Activated B cell treated with CpG ODN at 0.5 μM for 24 hours (primary cell): ENCODE data around the gene WNT5B. TPM values are rescaled to one million over a fixed set of nuclear protein-coding genes. Genes with fewer than 3 reads are reported as not detected.

Experiments used
- ATAC-seq: fragments of 200-7000 bp; cut with Tn5 transposase; one replicate; pipeline ENCODE4 v1.10.0; 2021; ENCODE audit warnings: low read depth, mild to moderate bottlenecking, moderate library complexity
- CTCF ChIA-PET: fragments of 350-600 bp; sonication (Branson Sonifier 250); formaldehyde crosslinking; loops from one replicate; lab custom pipeline; 2021; ENCODE audit warnings: antibody characterized with exemption; lab: Charles Lee
- POLR2A ChIA-PET: fragments of 350-600 bp; sonication (Branson Sonifier 250); formaldehyde crosslinking; loops from one replicate; lab custom pipeline; 2021; ENCODE audit warnings: antibody characterized with exemption; lab: Charles Lee
- DNase-seq: peaks from one replicate; pipeline ENCODE4 v3.0.0; 2022
- H3K27ac Mint-ChIP-seq: one replicate; pipeline ENCODE4 v1.8.0; 2020; ENCODE audit warnings: mixed read lengths
- H3K27me3 Mint-ChIP-seq: one replicate; pipeline ENCODE4 v1.8.0; 2021; ENCODE audit warnings: mixed read lengths
- H3K36me3 Mint-ChIP-seq: one replicate; pipeline ENCODE4 v1.8.0; 2021; ENCODE audit warnings: low read depth, mixed read lengths
- H3K4me1 Mint-ChIP-seq: one replicate; pipeline ENCODE4 v1.8.0; 2021; ENCODE audit warnings: mixed read lengths
- H3K4me3 Mint-ChIP-seq: one replicate; pipeline ENCODE4 v1.8.0; 2020; ENCODE audit warnings: mild to moderate bottlenecking, mixed read lengths
- H3K9me3 Mint-ChIP-seq: one replicate; pipeline ENCODE4 v1.8.0; 2020; ENCODE audit warnings: mixed read lengths
- CTCF ChIP-seq: fragments of 200-600 bp; IDR thresholded peaks from one replicate; pipeline ENCODE4 v1.8.0; 2022; ENCODE audit warnings: antibody characterized with exemption, mild to moderate bottlenecking
- intact Hi-C: fragments of 100-400 bp; cut with micrococcal nuclease; formaldehyde crosslinking; loops from one replicate; pipeline ENCODE4 v1.15.1; 2024
- total RNA-seq: library from RNA; stranded (reverse); gene quantifications from 2 replicates; pipeline ENCODE4 v1.2.3, GENCODE V29; 2022

Gene WNT5B
- total RNA-seq, 1 donor from 2014 or later, result 1.0 TPM

- CTCF ChIA-PET, result interaction anchor here (0.7 to 5.4 kb wide), 15 partner anchors 11 to 694 kb away, joined by 3 to 53 read pairs (median 7); partner anchors contain the start of gene FBXL14
- no peak for TF ChIP-seq CTCF
- Mint-ChIP-seq H3K4me3 (no peak overlapping the region), H3K27ac (no peak overlapping the region), H3K9me3 (no peaks in the 10 kb centered on the region), H3K36me3 (peaks cover 4% of the 10 kb centered on the region), H3K4me1 (peaks cover 44% of the 10 kb centered on the region), H3K27me3 (no peaks in the 10 kb centered on the region)
- intact Hi-C loops, result loop anchor here (2.0 to 5.0 kb wide), 2 partner anchors 22 to 1217 kb away; partner anchors contain the start of gene KDM5A
- POLR2A ChIA-PET, result interaction anchor here (1.9 to 2.2 kb wide), 3 partner anchors 11 to 487 kb away, joined by 5 to 15 read pairs (median 5); partner anchors contain the start of gene ADIPOR2
- no peak for DNase-seq
- ATAC-seq, result no peak
Observed at GRCh38 chr12:1604464-1604863, 24.6 kb upstream of the WNT5B start.

- H3K27ac Mint-ChIP-seq, result peak overlapping the region; percentile 78
- H3K9me3 Mint-ChIP-seq, result no peaks in the 10 kb centered on the region
- H3K4me3 Mint-ChIP-seq, result peak overlapping the region; percentile 91
- H3K4me1 Mint-ChIP-seq, result peaks cover 44% of the 10 kb centered on the region
- no peaks in the 10 kb centered on the region for H3K27me3 Mint-ChIP-seq
- intact Hi-C loops, result loop anchor here (1.0 to 2.0 kb wide), 3 partner anchors 13 to 487 kb away; no protein-coding TSS in a partner anchor
- peaks cover 4% of the 10 kb centered on the region for H3K36me3 Mint-ChIP-seq
- POLR2A ChIA-PET, result interaction anchor here (1.0 to 2.2 kb wide), 5 partner anchors 10 to 488 kb away, joined by 3 to 15 read pairs (median 5); partner anchors contain the start of genes ADIPOR2 and FBXL14
- ATAC-seq, result peak; percentile 55
- peak; percentile 31 for DNase-seq
- CTCF ChIA-PET, result interaction anchor here (0.7 to 2.2 kb wide), 13 partner anchors 12 to 695 kb away, joined by 3 to 53 read pairs (median 4); no protein-coding TSS in a partner anchor
- TF ChIP-seq CTCF, result no peak
Observed at GRCh38 chr12:1605129-1606020, 23.7 kb upstream of the WNT5B start.

GRCh38 chr12:1606021-1606622, 22.9 kb upstream of the WNT5B start:
- peak; percentile 60 for DNase-seq
- CTCF ChIA-PET, result interaction anchor here (0.5 to 2.2 kb wide), 8 partner anchors 13 to 1030 kb away, joined by 3 to 53 read pairs (median 4); partner anchors contain the start of gene RAD52
- ATAC-seq, result peak; percentile 66
- POLR2A ChIA-PET, result interaction anchor here (0.6 to 2.2 kb wide), 8 partner anchors 11 to 1152 kb away, joined by 3 to 15 read pairs (median 5); partner anchors contain the start of genes ADIPOR2 and FBXL14
- peaks cover 4% of the 10 kb centered on the region for H3K36me3 Mint-ChIP-seq
- no peaks in the 10 kb centered on the region for H3K27me3 Mint-ChIP-seq
- intact Hi-C loops, result no loop called here
- peak overlapping the region; percentile 78 for H3K27ac Mint-ChIP-seq
- peak overlapping the region; percentile 91 for H3K4me3 Mint-ChIP-seq
- no peaks in the 10 kb centered on the region for H3K9me3 Mint-ChIP-seq
- TF ChIP-seq CTCF, result no peak
- peaks cover 42% of the 10 kb centered on the region for H3K4me1 Mint-ChIP-seq

- no peak overlapping the region for H3K4me3 Mint-ChIP-seq
- no peaks in the 10 kb centered on the region for H3K36me3 Mint-ChIP-seq
- H3K27me3 Mint-ChIP-seq, result no peaks in the 10 kb centered on the region
- ChIA-PET CTCF (interaction anchor here (1.0 kb wide), 1 partner anchor 15 kb away, joined by 3 read pairs; no protein-coding TSS in a partner anchor), POLR2A (no interaction called here)
- H3K4me1 Mint-ChIP-seq, result peaks cover 27% of the 10 kb centered on the region
- no peaks in the 10 kb centered on the region for H3K9me3 Mint-ChIP-seq
- DNase-seq (no peak), ATAC-seq (no peak)
- TF ChIP-seq CTCF, result no peak
- H3K27ac Mint-ChIP-seq, result no peak overlapping the region
- intact Hi-C loops, result no loop called here
Observed at GRCh38 chr12:1607940-1608712, 20.9 kb upstream of the WNT5B start.
